ENCODE data around the gene PDSS1. TPM values are rescaled to one million over a fixed set of nuclear protein-coding genes. Genes with fewer than 3 reads are reported as not detected.

PDSS1 gene
- total and polyA plus RNA-seq, 2 of the 13 experiments (the other 11 are each of a cell fraction or from before 2014, with no cell fraction given): 18.7 to 19.3 TPM

GRCh38 chr10:26733750-26734568 is 36.5 kb downstream of the PDSS1 start (continued):
- TF ChIP-seq ZHX2 (IDR thresholded peaks at IDR 0.05; ENCODE audit: low read depth): peak; percentile 51; the same call in 1 of the 2 replicates
- no peak for TF ChIP-seq ZHX2 (CRISPR knock-in tag; IDR thresholded peaks at IDR 0.05; ENCODE audit: borderline replicate concordance)
- no peak for TF ChIP-seq ARNT (IDR thresholded peaks at IDR 0.05)
- TF ChIP-seq CENPBD1 (CRISPR knock-in tag; IDR thresholded peaks at IDR 0.05; ENCODE audit: borderline replicate concordance, low read depth): no peak
- no peak for TF ChIP-seq RFX3 (CRISPR knock-in tag; IDR thresholded peaks at IDR 0.05)
- TF ChIP-seq HINFP (CRISPR knock-in tag; IDR thresholded peaks at IDR 0.05; ENCODE audit: low read depth): no peak
- peak; percentile 58; the same call in 1 of the 2 replicates for TF ChIP-seq ZNF441 (CRISPR knock-in tag; IDR thresholded peaks at IDR 0.05; ENCODE audit: borderline replicate concordance)
- TF ChIP-seq TFE3 (CRISPR knock-in tag; IDR thresholded peaks at IDR 0.05): peak; percentile 50; the same call in 1 of the 2 replicates
- peak; percentile 75 for TF ChIP-seq NR2C2 (CRISPR knock-in tag; IDR thresholded peaks at IDR 0.05; ENCODE audit: borderline replicate concordance)
- TF ChIP-seq ZBTB34 (CRISPR knock-in tag; IDR thresholded peaks at IDR 0.05): peak; percentile 61; the same call in 1 of the 2 replicates
- TF ChIP-seq, protein P1, sequence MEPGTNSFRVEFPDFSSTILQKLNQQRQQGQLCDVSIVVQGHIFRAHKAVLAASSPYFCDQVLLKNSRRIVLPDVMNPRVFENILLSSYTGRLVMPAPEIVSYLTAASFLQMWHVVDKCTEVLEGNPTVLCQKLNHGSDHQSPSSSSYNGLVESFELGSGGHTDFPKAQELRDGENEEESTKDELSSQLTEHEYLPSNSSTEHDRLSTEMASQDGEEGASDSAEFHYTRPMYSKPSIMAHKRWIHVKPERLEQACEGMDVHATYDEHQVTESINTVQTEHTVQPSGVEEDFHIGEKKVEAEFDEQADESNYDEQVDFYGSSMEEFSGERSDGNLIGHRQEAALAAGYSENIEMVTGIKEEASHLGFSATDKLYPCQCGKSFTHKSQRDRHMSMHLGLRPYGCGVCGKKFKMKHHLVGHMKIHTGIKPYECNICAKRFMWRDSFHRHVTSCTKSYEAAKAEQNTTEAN (CRISPR knock-in tag; conservative IDR thresholded peaks at IDR 0.05): no peak; the same call in 1 of the 2 replicates

Data from HepG2 (cell line).